Endothelial cell of umbilical vein (primary cell): ENCODE measurements around the gene GPX8. TPM values are rescaled to one million over a fixed set of nuclear protein-coding genes. Genes with fewer than 3 reads are reported as not detected.

ENCODE experiments used
- BruUV-seq: library from RNA; stranded (reverse); fragments of 400-500 nt; replicated peaks from 2 replicates; lab custom pipeline; 2021; lab: Mats Ljungman, UMichigan
- CTCF ChIA-PET: fragments of 300-600, 350-600 bp; sonication (Branson Sonifier 250); formaldehyde crosslinking; loops from one replicate; lab custom pipeline; 2021; ENCODE audit warnings: antibody characterized with exemption, inconsistent platforms; lab: Charles Lee
- POLR2A ChIA-PET: fragments of 300-600, 350-600 bp; sonication (Branson Sonifier 250); formaldehyde crosslinking; loops from one replicate; lab custom pipeline; 2021; ENCODE audit warnings: antibody characterized with exemption, inconsistent platforms; lab: Charles Lee
- DNase-seq: peaks from one replicate; pipeline ENCODE4 v3.0.0-alpha.2; 2011; ENCODE audit warnings: low read depth, low spot score
- FAIRE-seq: peaks from 2 replicates; lab custom pipeline; 2011; peaks lifted over from hg19 to GRCh38; lab: Jason Lieb, UNC
- H2AFZ ChIP-seq: 2 replicates; pipeline ENCODE4 v1.6.0; 2012; ENCODE audit warnings: low read depth, low read length, control low read depth, inconsistent platforms
- H3K27ac ChIP-seq: 2 replicates; pipeline ENCODE4 v1.5.1; 2011; ENCODE audit warnings: low read depth, mild to moderate bottlenecking, control low read depth, low read length, moderate library complexity; ENCODE audit not compliant: insufficient read depth
- H3K27me3 ChIP-seq, 2 experiments: 2 replicates each; pipeline versions ENCODE4 v1.6.0 to v1.6.1; 2011; ENCODE audit warnings: low read length in 2 of 2, mixed read lengths in 1 of 2; ENCODE audit not compliant: control insufficient read depth in 2 of 2, insufficient read depth in 2 of 2
- H3K36me3 ChIP-seq, 2 experiments: 2 replicates in 1 of 2; 3 replicates in 1 of 2; pipeline ENCODE4 v1.5.1; 2011; ENCODE audit warnings: low read length in 2 of 2, mild to moderate bottlenecking in 1 of 2, moderate library complexity in 1 of 2; ENCODE audit not compliant: control insufficient read depth in 2 of 2, insufficient read depth in 2 of 2; ENCODE audit errors: extremely low read depth in 1 of 2
- H3K4me1 ChIP-seq: 3 replicates; pipeline ENCODE4 v1.5.1; 2011; ENCODE audit warnings: mild to moderate bottlenecking, low read length; ENCODE audit not compliant: control insufficient read depth, insufficient read depth; ENCODE audit errors: extremely low read depth
- H3K4me2 ChIP-seq: 2 replicates; pipeline ENCODE4 v1.6.1; 2011; ENCODE audit warnings: low read length, control low read depth, mixed read lengths; ENCODE audit not compliant: insufficient read depth
- H3K4me3 ChIP-seq, 3 experiments: fragments of 200-600 bp in 1 of 3; sonication (generic), shearing (Covaris generic) in 1 of 3; replicated peaks in 1 of 3; 2 replicates each; pipeline ENCODE4 v1.5.1; 2011 to 2016; ENCODE audit warnings: control low read depth in 3 of 3, low read length in 3 of 3, mild to moderate bottlenecking in 2 of 3, inconsistent platforms in 1 of 3, low read depth in 1 of 3, moderate library complexity in 1 of 3; ENCODE audit not compliant: insufficient read depth in 1 of 3
- H3K79me2 ChIP-seq: 2 replicates; pipeline ENCODE4 v1.6.0; 2012; ENCODE audit warnings: low read length, inconsistent platforms; ENCODE audit not compliant: control insufficient read depth, insufficient read depth
- H3K9ac ChIP-seq: replicated peaks from 2 replicates; pipeline ENCODE3; 2011; ENCODE audit warnings: low read length, control low read depth; ENCODE audit not compliant: insufficient read depth; ENCODE audit errors: extremely low read depth
- H3K9me1 ChIP-seq: replicated peaks from 3 replicates; pipeline ENCODE4 v1.6.0; 2011; ENCODE audit warnings: mild to moderate bottlenecking, low read length; ENCODE audit not compliant: control insufficient read depth, insufficient read depth; ENCODE audit errors: extremely low read depth
- H3K9me3 ChIP-seq: replicated peaks from 2 replicates; pipeline ENCODE4 v1.5.1; 2012; ENCODE audit warnings: low read length, inconsistent platforms; ENCODE audit not compliant: control insufficient read depth, insufficient read depth
- H4K20me1 ChIP-seq: replicated peaks from 2 replicates; pipeline ENCODE3; 2011; ENCODE audit warnings: mild to moderate bottlenecking, low read length; ENCODE audit not compliant: control insufficient read depth, insufficient read depth; ENCODE audit errors: extremely low read depth
- CTCF ChIP-seq, 2 donors: IDR thresholded peaks; 1 replicate in 1 of 2; 2 replicates in 1 of 2; pipeline ENCODE4 v1.5.1; 2011; ENCODE audit warnings: low read length in 2 of 2, mild to moderate bottlenecking in 2 of 2, moderate library complexity in 2 of 2, control low read depth in 1 of 2, inconsistent platforms in 1 of 2, low read depth in 1 of 2; ENCODE audit not compliant: insufficient read depth in 1 of 2; ENCODE audit errors: extremely low read depth in 1 of 2
- EZH2 ChIP-seq: IDR thresholded peaks from 2 replicates; pipeline ENCODE4 v1.6.1; 2012; ENCODE audit warnings: borderline replicate concordance, low read depth, mild to moderate bottlenecking, moderate library complexity, low read length, inconsistent platforms; ENCODE audit not compliant: severe bottlenecking
- FOS ChIP-seq: IDR thresholded peaks from 2 replicates; pipeline ENCODE4 v1.6.1; 2011; ENCODE audit warnings: mild to moderate bottlenecking, low read length, moderate library complexity, borderline replicate concordance; ENCODE audit not compliant: insufficient read depth
- GATA2 ChIP-seq: IDR thresholded peaks from 2 replicates; pipeline ENCODE4 v1.7.0; 2011; ENCODE audit warnings: low read depth, mild to moderate bottlenecking, moderate library complexity, mixed read lengths, low read length; ENCODE audit not compliant: insufficient read length, insufficient read depth
- JUN ChIP-seq: IDR thresholded peaks from 2 replicates; pipeline ENCODE4 v1.6.1; 2011; ENCODE audit warnings: borderline replicate concordance, low read depth; ENCODE audit not compliant: insufficient read length, insufficient read depth
- MAX ChIP-seq: IDR thresholded peaks from 2 replicates; pipeline ENCODE4 v1.6.1; 2011; ENCODE audit not compliant: insufficient read depth, insufficient read length
- MYC ChIP-seq: IDR thresholded peaks from one replicate; pipeline ENCODE4 v1.6.1; 2011; ENCODE audit warnings: mild to moderate bottlenecking, low read depth, low read length
- POLR2A ChIP-seq: IDR thresholded peaks from 2 replicates; pipeline ENCODE4 v1.6.1; 2012; ENCODE audit warnings: low read depth, mild to moderate bottlenecking, control low read depth, low read length
- POLR2AphosphoS5 ChIP-seq: IDR thresholded peaks from 2 replicates; pipeline ENCODE4 v1.6.1; 2012; ENCODE audit warnings: low read depth, mild to moderate bottlenecking, control low read depth, low read length, moderate library complexity; ENCODE audit not compliant: insufficient read depth
- dilution Hi-C: fragments of 300-500 bp; cut with MboI; formaldehyde crosslinking; loops from one replicate; pipeline ENCODE4 v1.15.0; 2019; ENCODE audit warnings: low sequenced_read_pairs; ENCODE audit not compliant: extremely low pct_ligation_motif_present
- intact Hi-C: fragments of 100-400 bp; cut with micrococcal nuclease; formaldehyde crosslinking; loops from one replicate; pipeline ENCODE4 v1.10.0; 2022
- polyA plus RNA-seq, 4 experiments: library from polyadenylated mRNA; depleted of rRNA in 3 of 4; stranded (reverse) in 3 of 4; unstranded in 1 of 4; fragments of >200 nt; gene quantifications; 2 replicates each; pipeline versions ENCODE4 v1.2.1 to v1.2.3, GENCODE V29; 2011 to 2012; ENCODE audit warnings: missing spikeins in 1 of 4
- total RNA-seq: library from RNA; stranded (reverse); gene quantifications from 2 replicates; pipeline ENCODE4 v1.2.3, GENCODE V29; 2021

The GPX8 gene
- total and polyA plus RNA-seq, 2 donors (not counting 3 experiments of a cell fraction or from before 2014, with no cell fraction given), result 60.1 to 147 TPM

DNA sequence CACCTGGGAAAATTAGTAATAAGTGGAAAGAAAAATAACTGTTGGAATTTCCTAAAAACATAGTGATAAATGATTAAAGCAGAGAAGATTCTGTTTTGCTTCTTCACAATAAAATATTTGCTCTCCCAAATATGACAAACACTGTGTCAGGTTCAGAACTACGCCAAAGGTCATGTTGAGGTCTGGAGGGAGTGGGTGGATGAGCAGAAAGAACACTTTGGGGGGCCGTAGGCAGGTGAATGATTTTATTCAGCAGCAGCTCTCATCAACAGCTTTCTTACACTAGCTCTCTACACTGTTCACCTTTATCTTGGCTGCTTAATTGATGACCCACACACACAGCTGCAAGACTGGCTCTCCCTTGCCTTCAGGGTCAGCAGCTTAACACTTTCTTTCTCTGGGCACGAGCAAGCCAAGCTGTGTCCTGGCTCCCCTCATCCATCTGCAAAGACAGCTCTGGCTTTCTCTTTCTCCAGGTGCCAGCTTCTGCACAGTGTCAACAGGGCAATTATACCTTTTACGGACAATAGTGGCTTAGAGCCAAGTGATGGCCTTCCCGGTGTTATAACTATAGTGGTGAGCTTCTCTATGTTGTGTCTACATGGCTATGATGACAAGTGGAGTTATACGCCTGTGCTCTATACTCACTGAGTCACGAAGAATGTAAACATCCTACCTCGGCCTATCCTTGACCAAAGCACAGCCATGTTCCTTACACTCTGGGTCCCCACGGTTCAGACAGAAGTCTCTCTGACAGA, 18.9 kb upstream of the GPX8 start:
- no peaks in the 10 kb centered on the region for H3K9me1 ChIP-seq
- no peaks in the 10 kb centered on the region for H4K20me1 ChIP-seq
- H3K9ac ChIP-seq, result no peak overlapping the region
- no peaks in the 10 kb centered on the region for H3K9me3 ChIP-seq
- ChIA-PET POLR2A (no interaction called here), CTCF (interaction anchor here (0.7 to 5.5 kb wide), 4 partner anchors 9 to 236 kb away, joined by 3 to 43 read pairs (median 5); no protein-coding TSS in a partner anchor)
- dilution Hi-C loops (loop anchor here (25.0 kb wide), 1 partner anchor 154 kb away; the partner anchor contains the start of gene ESM1), intact Hi-C loops (no loop called here)
- no peaks in the 10 kb centered on the region for H3K27me3 ChIP-seq
- no peak overlapping the region for H3K27ac ChIP-seq
- H2AFZ ChIP-seq, result no peak overlapping the region
- no TSS peak for BruUV-seq
- H3K36me3 ChIP-seq, result no peaks in the 10 kb centered on the region
- H3K4me1 ChIP-seq, result peaks cover under 1% of the 10 kb centered on the region
- no peak overlapping the region for H3K4me2 ChIP-seq
- H3K79me2 ChIP-seq, result no peaks in the 10 kb centered on the region
- no peak for FAIRE-seq
- TF ChIP-seq POLR2AphosphoS5 (no peak), MYC (no peak), EZH2 (no peak), MAX (no peak), JUN (no peak), FOS (no peak), POLR2A (no peak), GATA2 (no peak), CTCF (IDR thresholded peaks at IDR 0.05; ENCODE audit: extremely low read depth in 1 of 2, insufficient read depth in 1 of 2, low read depth in 1 of 2, low read length in 2 of 2) (no peak)
- no peak overlapping the region for H3K4me3 ChIP-seq
- DNase-seq, result no peak
